ENCODE measurements around the gene SYTL1.

The SYTL1 gene

DNA sequence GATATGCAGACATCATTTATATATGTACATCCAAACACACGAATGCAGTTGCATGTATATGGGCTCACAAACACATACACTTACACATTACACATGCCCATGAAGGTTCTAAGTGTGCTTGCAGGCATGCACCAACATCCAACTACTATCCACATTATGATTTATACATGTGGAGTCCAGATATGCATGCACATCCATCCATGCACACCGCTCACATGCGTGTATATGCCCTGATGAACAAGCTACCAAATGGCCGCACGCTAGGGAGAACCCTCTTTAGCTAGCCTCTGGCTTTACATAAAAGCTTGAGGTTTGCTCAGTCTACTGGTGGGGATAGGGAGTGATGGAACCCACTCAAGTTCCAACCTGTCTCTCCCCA lies 59.1 kb downstream of the SYTL1 start:
- peak overlapping the region; percentile 68 for H3K27ac ChIP-seq
- TF ChIP-seq, protein P1, sequence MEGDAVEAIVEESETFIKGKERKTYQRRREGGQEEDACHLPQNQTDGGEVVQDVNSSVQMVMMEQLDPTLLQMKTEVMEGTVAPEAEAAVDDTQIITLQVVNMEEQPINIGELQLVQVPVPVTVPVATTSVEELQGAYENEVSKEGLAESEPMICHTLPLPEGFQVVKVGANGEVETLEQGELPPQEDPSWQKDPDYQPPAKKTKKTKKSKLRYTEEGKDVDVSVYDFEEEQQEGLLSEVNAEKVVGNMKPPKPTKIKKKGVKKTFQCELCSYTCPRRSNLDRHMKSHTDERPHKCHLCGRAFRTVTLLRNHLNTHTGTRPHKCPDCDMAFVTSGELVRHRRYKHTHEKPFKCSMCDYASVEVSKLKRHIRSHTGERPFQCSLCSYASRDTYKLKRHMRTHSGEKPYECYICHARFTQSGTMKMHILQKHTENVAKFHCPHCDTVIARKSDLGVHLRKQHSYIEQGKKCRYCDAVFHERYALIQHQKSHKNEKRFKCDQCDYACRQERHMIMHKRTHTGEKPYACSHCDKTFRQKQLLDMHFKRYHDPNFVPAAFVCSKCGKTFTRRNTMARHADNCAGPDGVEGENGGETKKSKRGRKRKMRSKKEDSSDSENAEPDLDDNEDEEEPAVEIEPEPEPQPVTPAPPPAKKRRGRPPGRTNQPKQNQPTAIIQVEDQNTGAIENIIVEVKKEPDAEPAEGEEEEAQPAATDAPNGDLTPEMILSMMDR (conservative IDR thresholded peaks at IDR 0.05; ENCODE audit: low read depth): no peak
- ChIA-PET CTCF (interaction anchor here (0.9 kb wide), 1 partner anchor 206 kb away, joined by 3 read pairs; no protein-coding TSS in a partner anchor), POLR2A (ENCODE audit: low non-redundant PET) (no interaction called here)
- no peak for DNase-seq (ENCODE audit: low spot score)

DNA sequence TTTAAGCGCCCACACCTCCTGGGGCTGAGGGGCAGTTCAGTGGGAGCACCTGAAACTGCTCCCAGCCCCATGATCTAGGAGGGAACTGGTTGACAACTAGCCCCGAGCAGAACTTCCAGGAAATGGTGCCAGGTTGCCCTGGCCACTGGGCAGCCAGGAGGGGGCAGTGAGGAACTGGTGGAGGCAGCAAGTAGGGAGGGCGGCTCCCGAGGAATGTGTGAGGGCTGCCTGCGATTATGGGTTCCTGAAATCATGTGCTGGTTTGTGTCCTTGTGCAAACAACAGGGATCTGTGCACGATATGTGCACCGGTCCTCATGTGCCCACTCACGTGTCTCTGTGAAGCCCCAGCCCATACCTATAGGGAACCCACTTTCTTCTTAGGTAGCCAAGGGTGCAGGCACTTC lies 60.5 kb downstream of the SYTL1 start:
- H3K27ac ChIP-seq: peak overlapping the region; percentile 68
- ChIA-PET CTCF (no interaction called here), POLR2A (ENCODE audit: low non-redundant PET) (no interaction called here)
- TF ChIP-seq, protein P1 (conservative IDR thresholded peaks at IDR 0.05; ENCODE audit: low read depth): peak; percentile 20; the same call in 1 of the 2 replicates
- DNase-seq (ENCODE audit: low spot score): no peak

DNA sequence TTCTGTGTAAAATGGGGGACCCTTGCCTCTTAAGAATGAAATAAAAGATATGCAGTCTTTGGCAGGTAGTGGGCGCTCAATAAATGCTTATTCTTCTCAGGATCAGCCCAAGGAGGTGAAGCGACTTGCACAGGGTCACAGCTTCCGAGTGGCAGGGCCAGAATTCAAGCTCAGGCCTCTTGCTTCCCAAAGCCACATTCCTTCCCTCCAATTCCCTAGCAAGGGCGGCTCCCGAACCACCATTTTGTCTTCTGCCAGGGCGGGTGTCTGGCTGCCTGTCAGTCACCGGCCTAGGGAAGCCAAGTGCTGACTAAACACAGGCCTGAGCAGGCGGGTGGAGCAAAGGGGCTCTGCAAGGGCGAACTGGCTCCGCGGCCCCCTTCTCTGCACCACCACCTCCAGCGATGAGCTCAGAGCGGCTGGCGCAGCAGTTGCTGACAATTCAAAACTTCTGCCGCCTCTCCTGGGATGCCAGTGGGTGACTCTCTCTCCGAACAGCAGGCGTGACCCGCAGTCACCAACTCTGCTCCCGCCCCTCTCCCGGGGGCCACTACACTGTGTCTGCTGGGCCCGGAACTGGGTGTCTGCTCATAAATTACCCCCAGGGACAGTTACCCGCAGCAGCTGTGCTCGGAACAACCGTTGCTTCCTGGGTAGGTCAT lies 61.4 kb downstream of the SYTL1 start:
- no peak for DNase-seq (ENCODE audit: low spot score)
- peak overlapping the region; percentile 68 for H3K27ac ChIP-seq
- CTCF ChIA-PET: interaction anchor here (0.6 to 1.6 kb wide), 2 partner anchors 107 to 201 kb away, joined by 3 read pairs; partner anchors contain the start of gene AHDC1
- TF ChIP-seq, protein P1 (conservative IDR thresholded peaks at IDR 0.05; ENCODE audit: low read depth): no peak; the same call in 1 of the 2 replicates
- POLR2A ChIA-PET (ENCODE audit: low non-redundant PET): no interaction called here

Data from RWPE1 (cell line).